Glutamatergic neuron (in vitro differentiated cells): ENCODE data around the gene NELFB. TPM values are rescaled to one million over a fixed set of nuclear protein-coding genes. Genes with fewer than 3 reads are reported as not detected.
A peak's percentile ranks its signal among the peaks of the same experiment; 100 is the strongest.
"Not testable (repeated sequence)": the region's sequence is repeated elsewhere in the genome, so short reads cannot be mapped to it uniquely, and the experiment has no call there.

Source experiments
- DNase-seq: peaks from one replicate; pipeline ENCODE4 v3.0.0; 2022
- H3K27ac Mint-ChIP-seq: one replicate; pipeline ENCODE4 v1.8.0; 2020; ENCODE audit warnings: mild to moderate bottlenecking, mixed read lengths, inconsistent platforms; ENCODE audit not compliant: unreplicated experiment
- H3K27me3 Mint-ChIP-seq: one replicate; pipeline ENCODE4 v1.8.0; 2020; ENCODE audit warnings: mild to moderate bottlenecking, moderate library complexity, mixed read lengths, inconsistent platforms; ENCODE audit not compliant: unreplicated experiment
- H3K36me3 Mint-ChIP-seq: one replicate; pipeline ENCODE4 v1.8.0; 2020; ENCODE audit warnings: mild to moderate bottlenecking, mixed read lengths, inconsistent platforms; ENCODE audit not compliant: unreplicated experiment
- H3K4me1 Mint-ChIP-seq: one replicate; pipeline ENCODE4 v1.8.0; 2020; ENCODE audit warnings: mild to moderate bottlenecking, low read depth, mixed read lengths, inconsistent platforms; ENCODE audit not compliant: unreplicated experiment
- H3K4me3 Mint-ChIP-seq: one replicate; pipeline ENCODE4 v1.8.0; 2020; ENCODE audit warnings: mild to moderate bottlenecking, mixed read lengths, inconsistent platforms; ENCODE audit not compliant: unreplicated experiment
- H3K9me3 Mint-ChIP-seq: one replicate; pipeline ENCODE4 v1.8.0; 2020; ENCODE audit warnings: mild to moderate bottlenecking, moderate library complexity, mixed read lengths, inconsistent platforms; ENCODE audit not compliant: unreplicated experiment
- total RNA-seq: library from RNA; stranded (reverse); fragmentation: NEBNext Ultra II Directional; extraction: Animal tissue kit (Norgen Biotek cat#: 25700); gene quantifications from one replicate; pipeline ENCODE4 v1.2.1, GENCODE V29; 2021; ENCODE audit not compliant: unreplicated experiment
- TF ChIP-seq, protein P1 (sequence below): fragments of 200-600 bp; sonication (generic); IDR thresholded peaks from one replicate; pipeline ENCODE4 v1.5.0; 2021; ENCODE audit not compliant: partially characterized antibody, unreplicated experiment

NELFB gene
- total RNA-seq, 1 donor from 2014 or later: 48.5 TPM

DNA sequence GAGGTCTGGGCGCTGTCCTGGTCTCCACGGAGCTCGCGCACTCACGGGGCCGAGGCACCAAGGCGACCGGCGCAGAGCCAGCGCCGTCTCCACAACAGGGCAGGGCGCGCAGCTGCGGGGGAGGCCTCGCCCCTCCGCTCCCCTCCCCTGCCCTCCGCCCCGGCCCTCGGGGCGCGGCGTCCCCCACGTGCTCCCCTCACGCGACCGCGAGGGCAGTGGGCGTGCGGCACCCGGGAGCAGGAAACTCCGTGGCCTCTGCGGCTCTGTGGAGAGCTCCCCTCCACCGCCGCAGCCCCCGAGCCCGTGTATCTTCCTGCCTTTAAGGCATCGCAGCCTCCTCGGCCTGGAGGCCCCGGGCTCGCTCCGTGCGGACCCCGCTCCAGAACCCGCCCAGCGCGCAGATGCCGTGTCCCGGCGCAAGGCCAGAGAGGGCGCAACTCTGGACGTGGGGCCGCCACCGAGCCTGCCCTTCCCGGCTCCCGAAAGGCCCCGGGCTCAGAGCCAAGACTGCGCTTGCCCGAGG is 14.7 kb upstream of the NELFB start:
- TF ChIP-seq, protein P1, sequence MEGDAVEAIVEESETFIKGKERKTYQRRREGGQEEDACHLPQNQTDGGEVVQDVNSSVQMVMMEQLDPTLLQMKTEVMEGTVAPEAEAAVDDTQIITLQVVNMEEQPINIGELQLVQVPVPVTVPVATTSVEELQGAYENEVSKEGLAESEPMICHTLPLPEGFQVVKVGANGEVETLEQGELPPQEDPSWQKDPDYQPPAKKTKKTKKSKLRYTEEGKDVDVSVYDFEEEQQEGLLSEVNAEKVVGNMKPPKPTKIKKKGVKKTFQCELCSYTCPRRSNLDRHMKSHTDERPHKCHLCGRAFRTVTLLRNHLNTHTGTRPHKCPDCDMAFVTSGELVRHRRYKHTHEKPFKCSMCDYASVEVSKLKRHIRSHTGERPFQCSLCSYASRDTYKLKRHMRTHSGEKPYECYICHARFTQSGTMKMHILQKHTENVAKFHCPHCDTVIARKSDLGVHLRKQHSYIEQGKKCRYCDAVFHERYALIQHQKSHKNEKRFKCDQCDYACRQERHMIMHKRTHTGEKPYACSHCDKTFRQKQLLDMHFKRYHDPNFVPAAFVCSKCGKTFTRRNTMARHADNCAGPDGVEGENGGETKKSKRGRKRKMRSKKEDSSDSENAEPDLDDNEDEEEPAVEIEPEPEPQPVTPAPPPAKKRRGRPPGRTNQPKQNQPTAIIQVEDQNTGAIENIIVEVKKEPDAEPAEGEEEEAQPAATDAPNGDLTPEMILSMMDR: no peak
- peak; percentile 74 for DNase-seq
- Mint-ChIP-seq H3K36me3 (no peaks in the 10 kb centered on the region), H3K4me1 (peaks cover 16% of the 10 kb centered on the region), H3K27me3 (peaks cover 15% of the 10 kb centered on the region), H3K27ac (peak overlapping the region; percentile 62), H3K9me3 (peaks cover 5% of the 10 kb centered on the region), H3K4me3 (peak overlapping the region; percentile 81)

DNA sequence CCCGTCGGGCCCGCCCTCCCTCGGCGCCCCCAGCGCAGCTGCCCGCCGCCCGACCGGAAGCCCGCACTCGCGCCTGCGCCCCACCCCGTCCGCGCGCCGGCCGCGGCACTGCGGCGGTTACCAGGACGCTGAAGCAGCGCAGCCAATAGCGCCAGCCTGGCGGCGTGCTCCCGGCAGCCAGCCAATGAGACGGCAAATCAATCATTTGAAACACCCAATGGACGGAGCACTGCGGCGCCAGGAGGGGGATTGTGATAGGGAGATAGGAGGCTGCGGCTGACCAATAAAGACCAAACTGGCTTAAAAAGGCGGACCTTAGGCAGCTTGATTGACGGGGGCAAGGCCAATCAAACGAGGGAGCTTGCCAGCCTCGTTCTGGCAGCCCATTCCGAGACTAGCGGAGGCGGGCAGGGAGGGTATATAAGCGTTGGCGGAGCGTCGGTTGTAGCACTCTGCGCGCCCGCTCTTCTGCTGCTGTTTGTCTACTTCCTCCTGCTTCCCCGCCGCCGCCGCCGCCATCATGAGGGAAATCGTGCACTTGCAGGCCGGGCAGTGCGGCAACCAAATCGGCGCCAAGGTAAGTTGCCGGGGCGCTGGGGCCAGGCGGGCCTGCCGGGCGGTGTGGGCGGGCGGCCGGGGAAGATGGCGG is 14.2 kb upstream of the NELFB start, which contains the start of gene TUBB4B:
Gene TUBB4B, plus strand, starts transcription at position 447 of the 649 bp plus-strand sequence. Its CDS starts 74 bp downstream, at position 521.
- Mint-ChIP-seq H3K4me1 (peaks cover 16% of the 10 kb centered on the region), H3K27me3 (peaks cover 15% of the 10 kb centered on the region), H3K36me3 (no peaks in the 10 kb centered on the region), H3K9me3 (peaks cover 5% of the 10 kb centered on the region), H3K27ac (peak within 1 kb of the TSS; percentile 91), H3K4me3 (peak within 1 kb of the TSS; percentile 89)
- TF ChIP-seq, protein P1: no peak
- DNase-seq: peak; percentile 95

DNA sequence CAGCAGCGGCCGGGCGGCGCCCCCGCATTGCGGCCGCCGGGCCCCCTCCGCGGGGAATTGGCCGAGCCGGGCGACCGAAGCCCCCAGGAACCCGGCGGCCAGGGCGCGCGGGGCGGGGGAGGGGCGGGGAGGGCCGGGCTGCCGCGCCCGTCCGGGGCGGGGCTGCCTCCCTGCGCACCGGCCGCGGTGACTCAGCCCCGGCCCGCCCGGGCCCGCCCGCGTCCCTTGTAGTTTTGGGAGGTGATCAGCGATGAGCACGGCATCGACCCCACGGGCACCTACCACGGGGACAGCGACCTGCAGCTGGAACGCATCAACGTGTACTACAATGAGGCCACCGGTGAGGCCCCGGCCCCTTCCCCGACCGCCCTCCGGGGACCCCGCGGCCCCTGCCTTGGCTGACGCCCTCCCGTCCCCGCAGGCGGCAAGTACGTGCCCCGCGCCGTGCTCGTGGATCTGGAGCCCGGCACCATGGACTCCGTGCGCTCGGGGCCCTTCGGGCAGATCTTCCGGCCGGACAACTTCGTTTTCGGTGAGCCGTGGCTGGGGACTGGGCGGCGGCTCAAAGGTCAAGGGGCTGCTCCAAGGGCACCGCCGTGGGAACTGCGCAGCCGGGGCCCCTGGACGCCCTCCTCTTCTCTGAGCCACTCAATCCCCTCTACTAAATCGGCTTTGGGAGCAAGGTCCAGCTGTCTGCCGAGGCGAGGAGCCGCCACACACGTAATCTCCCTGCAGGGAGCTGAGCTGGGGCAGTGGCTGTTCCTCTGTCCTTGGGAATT is 13.4 kb upstream of the NELFB start:
- Mint-ChIP-seq H3K9me3 (peaks cover 5% of the 10 kb centered on the region), H3K27ac (peak overlapping the region; percentile 43), H3K4me1 (peaks cover 16% of the 10 kb centered on the region), H3K4me3 (peak overlapping the region; percentile 89), H3K36me3 (no peaks in the 10 kb centered on the region), H3K27me3 (peaks cover 15% of the 10 kb centered on the region)
- DNase-seq: no peak
- TF ChIP-seq, protein P1: no peak

DNA sequence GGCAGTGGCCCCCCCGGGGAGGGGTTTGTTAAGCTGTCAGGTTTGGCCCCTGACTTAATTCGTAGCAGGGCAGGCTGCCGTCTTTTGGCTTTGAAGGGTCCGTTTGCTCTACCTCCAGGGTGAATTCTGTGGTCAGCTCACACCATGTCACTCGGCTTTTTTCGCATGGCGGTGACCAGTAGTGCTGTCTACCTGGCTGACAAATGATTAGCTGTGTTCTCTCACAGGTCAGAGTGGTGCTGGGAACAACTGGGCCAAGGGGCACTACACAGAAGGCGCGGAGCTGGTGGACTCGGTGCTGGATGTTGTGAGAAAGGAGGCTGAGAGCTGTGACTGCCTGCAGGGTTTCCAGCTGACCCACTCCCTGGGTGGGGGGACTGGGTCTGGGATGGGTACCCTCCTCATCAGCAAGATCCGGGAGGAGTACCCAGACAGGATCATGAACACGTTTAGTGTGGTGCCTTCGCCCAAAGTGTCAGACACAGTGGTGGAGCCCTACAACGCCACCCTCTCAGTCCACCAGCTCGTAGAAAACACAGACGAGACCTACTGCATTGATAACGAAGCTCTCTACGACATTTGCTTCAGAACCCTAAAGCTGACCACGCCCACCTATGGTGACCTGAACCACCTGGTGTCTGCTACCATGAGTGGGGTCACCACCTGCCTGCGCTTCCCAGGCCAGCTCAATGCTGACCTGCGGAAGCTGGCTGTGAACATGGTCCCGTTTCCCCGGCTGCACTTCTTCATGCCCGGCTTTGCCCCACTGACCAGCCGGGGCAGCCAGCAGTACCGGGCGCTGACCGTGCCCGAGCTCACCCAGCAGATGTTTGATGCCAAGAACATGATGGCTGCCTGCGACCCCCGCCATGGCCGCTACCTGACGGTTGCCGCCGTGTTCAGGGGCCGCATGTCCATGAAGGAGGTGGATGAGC is 12.6 kb upstream of the NELFB start:
- peaks cover 15% of the 10 kb centered on the region for H3K27me3 Mint-ChIP-seq
- TF ChIP-seq, protein P1: no peak
- H3K4me3 Mint-ChIP-seq: peak overlapping the region; percentile 89
- no peaks in the 10 kb centered on the region for H3K36me3 Mint-ChIP-seq
- peaks cover 5% of the 10 kb centered on the region for H3K9me3 Mint-ChIP-seq
- no peak for DNase-seq
- H3K27ac Mint-ChIP-seq: peak overlapping the region; percentile 66
- peaks cover 16% of the 10 kb centered on the region for H3K4me1 Mint-ChIP-seq

DNA sequence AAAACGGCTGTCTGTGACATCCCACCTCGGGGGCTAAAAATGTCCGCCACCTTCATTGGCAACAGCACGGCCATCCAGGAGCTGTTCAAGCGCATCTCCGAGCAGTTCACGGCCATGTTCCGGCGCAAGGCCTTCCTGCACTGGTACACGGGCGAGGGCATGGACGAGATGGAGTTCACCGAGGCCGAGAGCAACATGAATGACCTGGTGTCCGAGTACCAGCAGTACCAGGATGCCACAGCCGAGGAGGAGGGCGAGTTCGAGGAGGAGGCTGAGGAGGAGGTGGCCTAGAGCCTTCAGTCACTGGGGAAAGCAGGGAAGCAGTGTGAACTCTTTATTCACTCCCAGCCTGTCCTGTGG is 11.9 kb upstream of the NELFB start:
- Mint-ChIP-seq H3K4me3 (peak overlapping the region; percentile 64), H3K4me1 (peaks cover 14% of the 10 kb centered on the region), H3K27me3 (peaks cover 15% of the 10 kb centered on the region)
- not testable (repeated sequence) for H3K36me3 Mint-ChIP-seq, H3K27ac Mint-ChIP-seq, H3K9me3 Mint-ChIP-seq, DNase-seq
